Ovary (tissue), 3 donors: Measurements from ENCODE around the gene GALNT10.

Source experiments
- CTCF ChIP-seq, 3 donors: fragments of 450-650 bp in 2 of 3; fragments of 200-600 bp in 1 of 3; IDR thresholded peaks; one replicate each; pipeline versions ENCODE4 v1.5.1 to v1.8.0; 2016 to 2022; ENCODE audit warnings: antibody characterized with exemption in 3 of 3, mild to moderate bottlenecking in 1 of 3
- EP300 ChIP-seq: sonication (generic); formaldehyde crosslinking; IDR thresholded peaks from one replicate; pipeline ENCODE4 v1.6.1; 2017; ENCODE audit warnings: antibody characterized with exemption
- donor health status: DM: no; HTN: no; CAD: no.

DNA sequence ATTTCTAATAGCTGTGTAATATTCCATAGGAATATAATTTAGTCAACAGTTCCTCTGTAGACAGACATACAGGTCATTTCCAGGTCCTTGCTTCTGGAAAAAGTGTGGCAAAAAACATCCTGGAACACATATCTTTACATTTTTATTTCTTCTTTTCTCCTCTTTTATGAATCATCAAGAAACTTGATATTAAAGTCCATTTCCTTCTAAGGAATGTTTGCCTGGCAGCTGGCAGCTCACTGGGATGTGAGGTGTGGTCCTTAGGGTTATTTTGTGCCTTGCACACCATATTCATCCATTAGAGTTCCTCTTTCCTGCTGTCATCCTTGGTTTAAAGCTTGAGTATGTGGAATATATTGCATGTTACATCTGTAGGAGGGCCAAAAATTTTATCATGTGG lies 122.0 kb downstream of the GALNT10 start:
- TF ChIP-seq EP300 (no peak), CTCF (IDR thresholded peaks at IDR 0.05) (no peak)
